Measurements from ENCODE around the gene SIRPB1. TPM values are rescaled to one million over a fixed set of nuclear protein-coding genes. Genes with fewer than 3 reads are reported as not detected.

Gene SIRPB1
- total RNA-seq, 2 donors from 2014 or later = 0.82 to 1.0 TPM

- no peak for TF ChIP-seq CTCF (IDR thresholded peaks at IDR 0.05)
- no peaks in the 10 kb centered on the region for H3K4me1 ChIP-seq
- no peaks in the 10 kb centered on the region for H3K36me3 ChIP-seq
- no peaks in the 10 kb centered on the region for H3K9me3 ChIP-seq
- no peak overlapping the region for H3K4me3 ChIP-seq
- no peak overlapping the region for H3K9ac ChIP-seq (ENCODE audit: low read depth in 2 of 2, low read length in 2 of 2)
- intact Hi-C loops (cut with DNase I) = no loop called here
- no peaks in the 10 kb centered on the region for H3K27me3 ChIP-seq
- DNase-seq = no peak
- H3K27ac ChIP-seq = no peak overlapping the region
These were observed 5.4 kb upstream of the SIRPB1 start for GRCh38 chr20:1625083-1625690.

DNA sequence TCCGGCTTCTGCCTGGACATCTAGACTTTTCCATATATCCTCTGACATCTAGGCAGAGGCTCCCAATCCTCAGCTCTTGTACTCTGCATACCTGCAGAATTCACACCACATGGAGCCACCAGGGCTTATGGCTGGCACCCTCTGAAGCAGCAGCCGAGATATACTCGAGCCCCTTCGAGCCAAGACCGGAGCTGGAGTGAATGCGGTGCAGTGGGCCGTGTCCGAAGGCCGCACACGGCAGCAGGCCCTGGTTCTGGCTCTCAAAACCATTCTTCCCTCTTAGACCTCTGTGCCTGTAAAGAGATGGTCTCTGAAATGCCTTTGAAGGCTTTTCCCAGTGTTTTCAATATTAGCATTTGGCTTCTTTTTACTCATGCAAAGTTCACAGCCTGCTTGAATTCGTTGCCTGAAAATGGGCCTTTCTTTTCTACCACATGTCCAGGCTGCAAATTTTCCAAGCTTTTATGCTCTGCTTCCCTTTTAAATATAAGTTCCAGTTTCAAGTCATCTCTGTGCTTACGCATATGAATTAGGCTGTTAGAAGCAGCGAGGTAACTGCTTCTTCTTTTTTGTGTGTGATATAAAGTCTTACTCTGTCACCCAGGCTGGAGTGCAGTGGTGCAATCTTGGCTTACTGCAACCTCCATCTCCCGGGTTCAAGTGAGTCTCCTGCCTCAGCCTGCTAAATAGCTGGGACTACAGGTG, 3.8 kb upstream of the SIRPB1 start:
- Histone ChIP-seq H3K27ac (no peak overlapping the region), H3K9me3 (no peaks in the 10 kb centered on the region), H3K9ac (ENCODE audit: low read depth in 2 of 2, low read length in 2 of 2) (no peak overlapping the region), H3K4me3 (no peak overlapping the region), H3K36me3 (no peaks in the 10 kb centered on the region), H3K4me1 (no peaks in the 10 kb centered on the region), H3K27me3 (no peaks in the 10 kb centered on the region)
- DNase-seq = no peak
- TF ChIP-seq CTCF (IDR thresholded peaks at IDR 0.05) = no peak
- intact Hi-C loops (cut with DNase I) = no loop called here

GRCh38 chr20:1622450-1622849, 2.6 kb upstream of the SIRPB1 start:
- Histone ChIP-seq H3K36me3 (no peaks in the 10 kb centered on the region), H3K9me3 (no peaks in the 10 kb centered on the region), H3K4me3 (no peak overlapping the region), H3K27me3 (no peaks in the 10 kb centered on the region), H3K27ac (no peak overlapping the region), H3K9ac (ENCODE audit: low read depth in 2 of 2, low read length in 2 of 2) (no peak overlapping the region), H3K4me1 (no peaks in the 10 kb centered on the region)
- intact Hi-C loops (cut with DNase I) = no loop called here
- DNase-seq = no peak
- TF ChIP-seq CTCF (IDR thresholded peaks at IDR 0.05) = no peak

DNA sequence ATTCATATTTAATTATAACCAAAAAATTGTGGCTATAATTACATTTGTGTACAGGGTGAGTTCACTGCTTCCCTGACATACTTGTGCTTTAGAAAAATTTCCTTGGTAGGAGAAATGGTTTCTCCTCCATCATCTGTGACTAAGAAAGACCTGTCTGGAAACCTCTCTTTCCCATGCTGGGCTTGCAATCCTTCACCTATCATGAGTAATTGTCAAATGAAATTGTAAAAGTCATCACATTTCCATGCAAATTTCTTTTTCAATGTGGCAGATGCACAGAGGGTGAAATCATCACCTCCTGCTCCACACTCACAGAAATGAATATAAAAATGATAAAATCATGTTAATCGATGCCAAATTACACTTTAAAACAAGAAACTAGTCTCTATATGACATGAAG, 1.5 kb upstream of the SIRPB1 start:
- H3K27ac ChIP-seq = no peak overlapping the region
- TF ChIP-seq CTCF (IDR thresholded peaks at IDR 0.05) = no peak
- no peaks in the 10 kb centered on the region for H3K27me3 ChIP-seq
- intact Hi-C loops (cut with DNase I) = no loop called here
- no peak overlapping the region for H3K9ac ChIP-seq (ENCODE audit: low read depth in 2 of 2, low read length in 2 of 2)
- no peak for DNase-seq
- no peaks in the 10 kb centered on the region for H3K9me3 ChIP-seq
- no peaks in the 10 kb centered on the region for H3K36me3 ChIP-seq
- no peak overlapping the region for H3K4me3 ChIP-seq
- no peaks in the 10 kb centered on the region for H3K4me1 ChIP-seq

- intact Hi-C loops (cut with DNase I) = no loop called here
- Histone ChIP-seq H3K4me3 (no peak overlapping the region), H3K27ac (no peak overlapping the region)
These were observed 762 bp downstream of the SIRPB1 start for GRCh38 chr20:1618954-1619540.

More at GRCh38 chr20:1618954-1619540, 762 bp downstream of the SIRPB1 start:
- Histone ChIP-seq H3K9me3 (no peaks in the 10 kb centered on the region), H3K27me3 (no peaks in the 10 kb centered on the region), H3K9ac (ENCODE audit: low read depth in 2 of 2, low read length in 2 of 2) (no peak overlapping the region), H3K36me3 (no peaks in the 10 kb centered on the region), H3K4me1 (no peaks in the 10 kb centered on the region)
- no peak for TF ChIP-seq CTCF (IDR thresholded peaks at IDR 0.05)
- DNase-seq = no peak

All from colonic mucosa (tissue), 4 donors.